Stimulated activated effector memory CD8-positive, alpha-beta T cell treated with anti-CD3 and anti-CD28 coated beads, Interleukin-12 subunit alpha, Interleukin-12 subunit beta, amount 100 ng/mL, for 72 hours (primary cell): ENCODE results near the gene STARD13.

Experiments
- ATAC-seq: fragments of 150-1000 bp; cut with Tn5 transposase; 2 replicates; pipeline ENCODE4 v1.10.0; 2021
- DNase-seq, 2 donors: peaks; one replicate each; pipeline ENCODE4 v3.0.0; 2021 to 2022; ENCODE audit warnings: low spot score in 2 of 2
- H3K27ac Mint-ChIP-seq: one replicate; pipeline ENCODE4 v1.8.0; 2022; ENCODE audit warnings: mild to moderate bottlenecking, mixed read lengths
- H3K36me3 Mint-ChIP-seq: one replicate; pipeline ENCODE4 v1.8.0; 2022; ENCODE audit warnings: mild to moderate bottlenecking, mixed read lengths
- H3K4me1 Mint-ChIP-seq: one replicate; pipeline ENCODE4 v1.8.0; 2022; ENCODE audit warnings: mixed read lengths
- H3K4me3 Mint-ChIP-seq: one replicate; pipeline ENCODE4 v1.8.0; 2022; ENCODE audit warnings: mild to moderate bottlenecking, mixed read lengths
- H3K9me3 Mint-ChIP-seq: one replicate; pipeline ENCODE4 v1.8.0; 2022; ENCODE audit warnings: mixed read lengths

STARD13 gene

GRCh38 chr13:33235078-33235477, 50.5 kb downstream of the STARD13 start:
- Mint-ChIP-seq H3K4me1 (peaks cover 5% of the 10 kb centered on the region), H3K4me3 (no peak overlapping the region), H3K9me3 (peaks cover 3% of the 10 kb centered on the region), H3K27ac (no peak overlapping the region), H3K36me3 (no peaks in the 10 kb centered on the region)
- ATAC-seq (no peak), DNase-seq (no peak)

- Mint-ChIP-seq H3K4me3 (no peak overlapping the region), H3K4me1 (peaks cover 13% of the 10 kb centered on the region), H3K9me3 (peaks cover 3% of the 10 kb centered on the region), H3K36me3 (no peaks in the 10 kb centered on the region), H3K27ac (no peak overlapping the region)
- DNase-seq (no peak), ATAC-seq (no peak)
Measured at GRCh38 chr13:33233547-33233946, 52.0 kb downstream of the STARD13 start.

- no peak overlapping the region for H3K4me3 Mint-ChIP-seq
- no peak for DNase-seq
- peaks cover 3% of the 10 kb centered on the region for H3K9me3 Mint-ChIP-seq
Measured at GRCh38 chr13:33232883-33233282, 52.7 kb downstream of the STARD13 start.

GRCh38 chr13:33231339-33231738, 54.2 kb downstream of the STARD13 start:
- ATAC-seq (no peak), DNase-seq (no peak)
- H3K36me3 Mint-ChIP-seq = no peaks in the 10 kb centered on the region
- H3K4me1 Mint-ChIP-seq = peaks cover 13% of the 10 kb centered on the region
- H3K4me3 Mint-ChIP-seq = no peak overlapping the region
- no peak overlapping the region for H3K27ac Mint-ChIP-seq
- H3K9me3 Mint-ChIP-seq = peaks cover 3% of the 10 kb centered on the region

More at GRCh38 chr13:33232883-33233282, 52.7 kb downstream of the STARD13 start:
- peaks cover 13% of the 10 kb centered on the region for H3K4me1 Mint-ChIP-seq
- H3K36me3 Mint-ChIP-seq = no peaks in the 10 kb centered on the region
- ATAC-seq = no peak
- H3K27ac Mint-ChIP-seq = no peak overlapping the region

- Mint-ChIP-seq H3K27ac (peak overlapping the region; percentile 46), H3K4me3 (no peak overlapping the region)
- DNase-seq = no peak
Measured at GRCh38 chr13:33230178-33230881, 55.2 kb downstream of the STARD13 start.

GRCh38 chr13:33229446-33230177, 55.9 kb downstream of the STARD13 start:
- Mint-ChIP-seq H3K9me3 (peaks cover 3% of the 10 kb centered on the region), H3K36me3 (no peaks in the 10 kb centered on the region), H3K4me3 (no peak overlapping the region), H3K27ac (peak overlapping the region; percentile 46), H3K4me1 (peaks cover 13% of the 10 kb centered on the region)
- no peak for ATAC-seq
- DNase-seq = no peak

More at GRCh38 chr13:33230178-33230881, 55.2 kb downstream of the STARD13 start:
- Mint-ChIP-seq H3K4me1 (peaks cover 13% of the 10 kb centered on the region), H3K36me3 (no peaks in the 10 kb centered on the region), H3K9me3 (peaks cover 3% of the 10 kb centered on the region)
- ATAC-seq = peak; percentile 68

- H3K4me1 Mint-ChIP-seq = peaks cover 13% of the 10 kb centered on the region
- H3K27ac Mint-ChIP-seq = no peak overlapping the region
- DNase-seq = no peak
- ATAC-seq = no peak
- peaks cover 3% of the 10 kb centered on the region for H3K9me3 Mint-ChIP-seq
- no peaks in the 10 kb centered on the region for H3K36me3 Mint-ChIP-seq
- no peak overlapping the region for H3K4me3 Mint-ChIP-seq
Measured at GRCh38 chr13:33228648-33229445, 56.7 kb downstream of the STARD13 start.

GRCh38 chr13:33227927-33228647, 57.5 kb downstream of the STARD13 start:
- H3K36me3 Mint-ChIP-seq = no peaks in the 10 kb centered on the region
- H3K4me1 Mint-ChIP-seq = peaks cover 13% of the 10 kb centered on the region
- ATAC-seq (no peak), DNase-seq (no peak)
- no peaks in the 10 kb centered on the region for H3K9me3 Mint-ChIP-seq
- H3K4me3 Mint-ChIP-seq = no peak overlapping the region
- no peak overlapping the region for H3K27ac Mint-ChIP-seq

- peaks cover 8% of the 10 kb centered on the region for H3K4me1 Mint-ChIP-seq
- no peaks in the 10 kb centered on the region for H3K36me3 Mint-ChIP-seq
- DNase-seq (no peak), ATAC-seq (no peak)
- no peak overlapping the region for H3K4me3 Mint-ChIP-seq
- no peaks in the 10 kb centered on the region for H3K9me3 Mint-ChIP-seq
- H3K27ac Mint-ChIP-seq = no peak overlapping the region
Measured at GRCh38 chr13:33224686-33225085, 60.9 kb downstream of the STARD13 start.

GRCh38 chr13:33224191-33224590, 61.4 kb downstream of the STARD13 start:
- H3K4me3 Mint-ChIP-seq = no peak overlapping the region
- H3K4me1 Mint-ChIP-seq = peaks cover 7% of the 10 kb centered on the region
- no peaks in the 10 kb centered on the region for H3K9me3 Mint-ChIP-seq
- ATAC-seq (no peak), DNase-seq (no peak)
- H3K27ac Mint-ChIP-seq = no peak overlapping the region
- no peaks in the 10 kb centered on the region for H3K36me3 Mint-ChIP-seq

- no peak for ATAC-seq
- DNase-seq = no peak
- no peaks in the 10 kb centered on the region for H3K9me3 Mint-ChIP-seq
- no peak overlapping the region for H3K4me3 Mint-ChIP-seq
- no peaks in the 10 kb centered on the region for H3K4me1 Mint-ChIP-seq
- no peak overlapping the region for H3K27ac Mint-ChIP-seq
- H3K36me3 Mint-ChIP-seq = no peaks in the 10 kb centered on the region
Measured at GRCh38 chr13:33219926-33220325, 65.6 kb downstream of the STARD13 start.

GRCh38 chr13:33218426-33218825, 67.1 kb downstream of the STARD13 start:
- no peak overlapping the region for H3K27ac Mint-ChIP-seq
- no peak overlapping the region for H3K4me3 Mint-ChIP-seq
- H3K4me1 Mint-ChIP-seq = no peaks in the 10 kb centered on the region
- no peak for ATAC-seq
- no peak for DNase-seq
- H3K36me3 Mint-ChIP-seq = no peaks in the 10 kb centered on the region
- H3K9me3 Mint-ChIP-seq = no peaks in the 10 kb centered on the region

GRCh38 chr13:33218020-33218419, 67.5 kb downstream of the STARD13 start:
- H3K4me1 Mint-ChIP-seq = no peaks in the 10 kb centered on the region
- DNase-seq = no peak

GRCh38 chr13:33217256-33217655, 68.3 kb downstream of the STARD13 start:
- H3K9me3 Mint-ChIP-seq = no peaks in the 10 kb centered on the region
- peak; percentile 32 for ATAC-seq
- H3K4me3 Mint-ChIP-seq = no peak overlapping the region
- H3K4me1 Mint-ChIP-seq = no peaks in the 10 kb centered on the region
- no peak overlapping the region for H3K27ac Mint-ChIP-seq
- no peaks in the 10 kb centered on the region for H3K36me3 Mint-ChIP-seq
- no peak for DNase-seq

More at GRCh38 chr13:33218020-33218419, 67.5 kb downstream of the STARD13 start:
- Mint-ChIP-seq H3K9me3 (no peaks in the 10 kb centered on the region), H3K27ac (no peak overlapping the region), H3K36me3 (no peaks in the 10 kb centered on the region), H3K4me3 (no peak overlapping the region)
- no peak for ATAC-seq

- no peaks in the 10 kb centered on the region for H3K4me1 Mint-ChIP-seq
- no peak overlapping the region for H3K27ac Mint-ChIP-seq
- ATAC-seq = no peak
- no peak overlapping the region for H3K4me3 Mint-ChIP-seq
- H3K36me3 Mint-ChIP-seq = no peaks in the 10 kb centered on the region
- no peaks in the 10 kb centered on the region for H3K9me3 Mint-ChIP-seq
- DNase-seq = no peak
Measured at GRCh38 chr13:33213797-33214196, 71.8 kb downstream of the STARD13 start.
